Endothelial cell (in vitro differentiated cells): ENCODE data around the gene CAMKMT. TPM values are rescaled to one million over a fixed set of nuclear protein-coding genes. Genes with fewer than 3 reads are reported as not detected.

Experiments used
- DNase-seq: peaks from one replicate; pipeline ENCODE4 v3.0.0; 2021; ENCODE audit warnings: low spot score
- H3K27ac Mint-ChIP-seq: one replicate; pipeline ENCODE4 v1.8.0; 2021; ENCODE audit warnings: mixed read lengths, inconsistent platforms; ENCODE audit not compliant: unreplicated experiment
- H3K27me3 Mint-ChIP-seq: one replicate; pipeline ENCODE4 v1.8.0; 2021; ENCODE audit warnings: mild to moderate bottlenecking, moderate library complexity, mixed read lengths, inconsistent platforms; ENCODE audit not compliant: unreplicated experiment
- H3K36me3 Mint-ChIP-seq: one replicate; pipeline ENCODE4 v1.8.0; 2021; ENCODE audit warnings: mild to moderate bottlenecking, low read depth, mixed read lengths, inconsistent platforms; ENCODE audit not compliant: unreplicated experiment
- H3K4me1 Mint-ChIP-seq: one replicate; pipeline ENCODE4 v1.8.0; 2021; ENCODE audit warnings: mild to moderate bottlenecking, mixed read lengths, inconsistent platforms; ENCODE audit not compliant: unreplicated experiment
- H3K4me3 Mint-ChIP-seq: one replicate; pipeline ENCODE4 v1.8.0; 2021; ENCODE audit warnings: mild to moderate bottlenecking, mixed read lengths, inconsistent platforms; ENCODE audit not compliant: unreplicated experiment
- H3K9me3 Mint-ChIP-seq: one replicate; pipeline ENCODE4 v1.8.0; 2021; ENCODE audit warnings: mixed read lengths, inconsistent platforms; ENCODE audit not compliant: unreplicated experiment
- CTCF ChIP-seq: fragments of 200-600 bp; sonication (generic); IDR thresholded peaks from one replicate; pipeline ENCODE4 v1.5.0; 2021; ENCODE audit warnings: antibody characterized with exemption; ENCODE audit not compliant: unreplicated experiment
- total RNA-seq: library from RNA; stranded (reverse); fragmentation: NEBNext Ultra II Directional; extraction: Animal tissue kit (Norgen Biotek cat#: 25700); gene quantifications from one replicate; pipeline ENCODE4 v1.2.1, GENCODE V29; 2021; ENCODE audit not compliant: unreplicated experiment

The CAMKMT gene
- total RNA-seq, 1 donor from 2014 or later, result 8.4 TPM

- Mint-ChIP-seq H3K4me1 (no peaks in the 10 kb centered on the region), H3K27me3 (peaks cover 2% of the 10 kb centered on the region), H3K36me3 (no peaks in the 10 kb centered on the region), H3K9me3 (no peaks in the 10 kb centered on the region), H3K4me3 (no peak overlapping the region), H3K27ac (no peak overlapping the region)
- no peak for DNase-seq
- TF ChIP-seq CTCF, result no peak
Measured at GRCh38 chr2:44741507-44741906, 379.8 kb downstream of the CAMKMT start.

- Mint-ChIP-seq H3K4me1 (no peaks in the 10 kb centered on the region), H3K9me3 (no peaks in the 10 kb centered on the region), H3K27ac (no peak overlapping the region), H3K36me3 (no peaks in the 10 kb centered on the region), H3K27me3 (peaks cover 2% of the 10 kb centered on the region), H3K4me3 (no peak overlapping the region)
- no peak for TF ChIP-seq CTCF
- DNase-seq, result no peak
Measured at GRCh38 chr2:44742057-44742456, 380.3 kb downstream of the CAMKMT start.

- Mint-ChIP-seq H3K27ac (no peak overlapping the region), H3K4me1 (no peaks in the 10 kb centered on the region), H3K4me3 (no peak overlapping the region), H3K9me3 (no peaks in the 10 kb centered on the region), H3K36me3 (no peaks in the 10 kb centered on the region), H3K27me3 (peaks cover 2% of the 10 kb centered on the region)
- no peak for DNase-seq
- no peak for TF ChIP-seq CTCF
Measured at GRCh38 chr2:44743473-44743872, 381.7 kb downstream of the CAMKMT start.

GRCh38 chr2:44744961-44745892 is 383.5 kb downstream of the CAMKMT start:
- Mint-ChIP-seq H3K4me3 (no peak overlapping the region), H3K27ac (no peak overlapping the region), H3K9me3 (no peaks in the 10 kb centered on the region), H3K27me3 (peaks cover 2% of the 10 kb centered on the region), H3K4me1 (no peaks in the 10 kb centered on the region), H3K36me3 (no peaks in the 10 kb centered on the region)
- TF ChIP-seq CTCF, result no peak
- no peak for DNase-seq
